HG02798 (cell line): Measurements from ENCODE around the gene GRHL1.

Source experiments
- ATAC-seq: cut with Tn5 transposase; IDR thresholded peaks from one replicate; pipeline ENCODE4 v1.9.1; 2021; ENCODE audit warnings: mild to moderate bottlenecking; ENCODE audit not compliant: unreplicated experiment, poor library complexity

Gene GRHL1

GRCh38 chr2:9970200-9971044, 18.9 kb downstream of the GRHL1 start:
- ATAC-seq, result no peak

DNA sequence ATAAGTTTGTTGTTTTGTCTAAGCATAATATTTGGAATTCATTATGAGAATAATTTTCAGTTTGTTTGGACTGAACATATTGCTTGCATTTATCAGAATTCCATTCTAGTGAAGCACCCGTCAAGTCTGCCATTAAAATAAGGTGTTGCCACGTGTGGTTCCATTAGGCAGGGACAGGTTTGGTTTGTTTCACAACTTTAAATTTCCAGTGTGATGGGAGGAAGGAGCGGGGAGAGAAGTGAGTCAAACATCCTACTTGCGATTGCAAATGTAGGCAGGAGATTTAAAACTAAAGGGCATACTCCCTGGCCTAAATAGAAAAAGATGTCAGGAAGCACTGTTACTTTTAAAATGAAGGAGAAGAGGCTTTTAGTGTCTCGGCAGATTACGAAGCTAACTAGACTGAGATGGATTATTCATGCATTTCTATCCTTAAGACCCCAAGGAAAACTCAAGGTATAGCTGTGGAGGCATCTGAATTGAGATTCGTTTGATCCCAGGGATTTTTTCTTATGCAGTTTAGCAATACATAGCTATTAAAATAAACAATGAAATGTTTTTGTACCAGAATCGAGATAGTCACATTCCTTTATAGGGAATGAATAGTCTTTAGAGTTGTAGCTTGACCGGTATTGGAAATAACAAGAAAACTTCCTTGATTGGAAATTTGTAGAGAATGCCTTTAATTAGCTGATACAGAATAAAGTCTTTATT, 19.8 kb downstream of the GRHL1 start:
- ATAC-seq, result no peak

DNA sequence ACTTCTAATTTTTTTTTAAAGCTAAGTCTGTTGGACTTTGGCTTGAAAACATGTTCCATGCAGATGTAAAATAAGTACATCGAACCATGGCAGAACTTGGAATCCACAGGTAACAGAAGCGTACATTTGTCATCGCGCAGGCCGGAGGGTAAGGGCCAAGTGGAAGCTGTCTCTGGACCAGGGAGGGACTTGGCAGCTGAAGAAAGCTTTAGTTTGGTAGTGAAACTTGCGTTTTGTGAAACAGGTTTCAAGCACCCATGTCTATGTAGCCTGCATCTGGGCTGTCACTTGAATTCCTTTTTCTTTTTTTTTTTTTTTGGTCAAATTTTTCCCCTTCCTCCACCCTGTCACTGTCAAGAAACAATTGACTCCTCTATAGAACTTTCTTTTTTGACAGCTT, 20.4 kb downstream of the GRHL1 start:
- ATAC-seq, result no peak

- ATAC-seq, result no peak
Measured at GRCh38 chr2:9972621-9973479, 21.4 kb downstream of the GRHL1 start.

- ATAC-seq, result no peak
Measured at GRCh38 chr2:9973690-9974089, 22.2 kb downstream of the GRHL1 start.

DNA sequence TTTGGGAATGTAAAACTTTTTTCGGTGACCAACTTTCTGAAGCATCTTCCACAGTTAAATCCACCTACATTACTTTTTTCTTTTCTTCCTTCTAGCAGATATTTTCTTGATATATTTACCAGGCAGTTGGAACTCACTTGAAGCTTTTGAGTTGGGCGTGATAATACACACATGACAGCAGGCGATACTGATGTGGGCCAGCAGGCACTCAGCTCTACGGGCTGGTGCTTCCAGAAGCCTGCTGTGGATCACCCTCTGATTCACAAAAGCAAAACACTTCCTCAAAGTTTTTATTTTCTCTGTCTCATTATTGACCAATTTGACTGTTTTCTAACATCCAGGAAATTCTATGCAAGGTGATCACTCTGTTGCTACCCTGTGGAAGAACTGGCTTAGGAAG, 22.9 kb downstream of the GRHL1 start:
- ATAC-seq, result no peak

- ATAC-seq, result no peak
Measured at GRCh38 chr2:9975328-9975727, 23.8 kb downstream of the GRHL1 start.

DNA sequence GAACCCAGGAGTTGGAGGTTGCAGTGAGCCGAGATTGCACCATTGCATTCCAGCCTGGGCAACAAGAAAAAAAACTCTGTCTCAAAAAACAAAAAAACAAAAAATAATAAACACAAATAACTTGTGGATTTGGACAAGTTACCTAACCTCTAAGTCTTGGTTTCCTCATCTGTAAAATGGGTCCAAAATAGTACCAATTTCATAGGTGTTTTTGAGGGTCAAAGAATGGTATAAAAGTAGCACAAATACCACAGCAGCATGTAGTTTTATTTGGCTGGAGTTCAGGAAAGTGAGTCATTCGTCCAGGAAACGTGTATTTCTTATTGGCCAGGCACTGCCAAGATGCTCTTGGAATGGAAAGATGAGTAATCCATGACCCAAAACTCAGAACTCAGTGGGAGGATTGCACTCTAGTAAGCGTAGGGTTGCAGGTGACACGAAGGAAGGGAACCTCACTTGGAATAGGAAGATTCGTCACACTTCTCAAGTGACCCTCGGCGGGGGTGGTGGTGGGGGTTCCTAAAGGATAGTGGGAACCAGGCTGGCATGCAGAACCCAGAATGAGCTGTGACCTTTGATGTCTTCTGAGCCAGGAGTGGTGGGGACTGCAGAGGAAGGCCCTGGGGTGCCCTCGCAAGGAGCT, 24.4 kb downstream of the GRHL1 start:
- ATAC-seq, result no peak

DNA sequence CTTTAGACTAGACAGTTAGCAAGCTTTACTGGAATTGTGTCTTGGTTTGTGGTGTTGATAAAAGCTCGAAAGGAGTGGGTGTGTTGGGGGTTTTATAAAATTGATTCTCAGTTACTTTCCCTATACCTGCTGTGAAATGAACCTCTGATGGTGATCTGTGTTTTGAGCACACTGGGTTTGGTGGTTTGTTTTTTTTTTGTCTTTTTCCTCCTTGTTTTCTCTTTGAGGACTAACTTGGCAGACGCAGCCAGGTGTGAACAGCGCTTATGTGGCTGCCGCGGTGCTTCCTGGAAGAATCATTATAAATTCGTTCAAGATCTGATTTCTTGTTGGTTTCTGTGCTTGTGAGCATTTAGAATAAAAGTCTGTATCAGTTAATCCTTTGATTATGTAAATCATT, 28.5 kb downstream of the GRHL1 start:
- ATAC-seq, result no peak

DNA sequence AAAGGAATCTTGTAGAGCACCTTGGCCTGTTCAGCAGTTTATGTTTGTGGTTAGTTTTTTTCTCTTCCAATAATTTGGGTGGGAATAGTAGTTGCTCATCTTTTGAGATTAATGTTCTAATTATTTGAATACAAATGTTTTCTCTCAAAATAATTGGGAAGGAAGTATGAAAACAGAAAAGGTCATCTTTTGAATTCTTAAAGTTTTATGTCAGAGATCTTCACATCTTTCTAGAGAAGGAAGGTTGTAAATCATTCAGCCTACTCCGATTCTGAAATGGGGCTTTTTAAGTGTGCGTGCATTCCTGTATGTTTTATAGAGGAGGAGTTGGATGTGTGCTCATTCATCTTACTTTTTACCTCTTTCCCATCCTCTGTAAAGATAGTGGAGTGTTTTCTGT, 29.0 kb downstream of the GRHL1 start:
- no peak for ATAC-seq

- ATAC-seq, result no peak
Measured at GRCh38 chr2:9981655-9982054, 30.2 kb downstream of the GRHL1 start.

DNA sequence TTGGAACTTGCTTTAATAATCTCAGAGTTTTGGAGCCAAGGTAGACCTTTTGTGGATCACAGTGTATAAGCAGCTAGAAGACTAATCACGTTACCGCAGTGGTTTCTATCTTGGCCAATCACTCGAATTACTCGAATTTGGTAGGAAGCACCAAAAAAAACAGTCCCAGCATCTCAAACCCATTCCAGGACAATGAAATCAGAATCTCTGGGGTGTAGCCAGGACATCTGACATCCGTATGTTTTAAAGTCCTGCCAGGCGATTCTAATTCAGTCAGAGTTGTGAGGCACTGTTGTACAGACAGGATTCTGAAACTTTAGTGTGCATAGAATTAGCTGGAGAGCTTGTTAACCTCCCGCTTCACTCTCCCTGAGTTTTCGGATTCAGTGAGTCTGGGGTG, 30.8 kb downstream of the GRHL1 start:
- no peak for ATAC-seq

DNA sequence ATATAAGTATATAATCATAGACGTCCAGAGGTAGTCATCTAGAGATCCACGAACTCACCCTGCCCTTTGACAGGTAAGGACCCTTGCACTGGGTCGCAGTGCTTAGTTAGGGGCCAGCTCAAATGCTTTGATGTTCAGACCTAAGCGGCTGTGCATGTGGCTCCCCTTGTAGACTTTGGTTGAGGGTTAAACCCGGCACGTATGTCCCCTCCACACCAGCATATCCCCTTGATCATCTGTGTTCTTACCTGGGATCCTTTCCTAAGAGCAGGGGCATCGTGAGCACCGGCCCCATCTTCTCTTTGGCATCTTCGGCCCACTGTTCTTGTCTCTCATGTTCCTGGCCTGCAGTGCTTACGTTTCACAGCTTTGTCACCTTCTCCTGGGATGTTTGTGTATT, 31.4 kb downstream of the GRHL1 start:
- no peak for ATAC-seq

GRCh38 chr2:9983401-9984216, 32.1 kb downstream of the GRHL1 start:
- no peak for ATAC-seq

GRCh38 chr2:9984217-9984739, 32.8 kb downstream of the GRHL1 start:
- ATAC-seq, result no peak

DNA sequence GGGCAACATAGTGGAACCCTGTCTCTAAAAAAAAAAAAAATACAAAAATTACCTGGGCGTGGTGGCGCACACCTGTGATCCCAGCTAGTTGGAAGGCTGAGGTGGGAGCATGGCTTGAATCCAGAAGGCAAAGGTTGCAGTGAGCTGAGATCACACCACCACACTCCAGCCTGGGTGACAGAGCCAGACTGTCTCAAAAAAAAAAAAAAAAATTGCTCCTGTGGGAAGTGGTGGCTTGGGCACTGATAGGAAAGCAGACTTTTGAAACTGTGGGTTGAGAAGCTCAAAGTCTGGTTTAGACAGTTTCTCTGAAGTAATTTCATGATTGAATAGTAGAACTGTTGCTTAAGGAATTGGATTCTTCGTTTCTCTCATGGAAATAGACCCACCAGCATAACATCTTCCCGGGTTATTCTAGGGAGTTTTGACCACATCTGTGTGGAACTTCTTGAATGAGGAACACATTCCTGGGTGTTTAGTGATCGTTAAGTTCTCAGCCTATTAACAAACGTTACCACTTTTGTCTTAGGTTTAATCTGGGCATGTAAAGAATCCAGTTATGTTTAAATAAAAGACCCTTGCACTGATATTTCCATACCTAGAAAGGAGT, 33.5 kb downstream of the GRHL1 start:
- no peak for ATAC-seq

DNA sequence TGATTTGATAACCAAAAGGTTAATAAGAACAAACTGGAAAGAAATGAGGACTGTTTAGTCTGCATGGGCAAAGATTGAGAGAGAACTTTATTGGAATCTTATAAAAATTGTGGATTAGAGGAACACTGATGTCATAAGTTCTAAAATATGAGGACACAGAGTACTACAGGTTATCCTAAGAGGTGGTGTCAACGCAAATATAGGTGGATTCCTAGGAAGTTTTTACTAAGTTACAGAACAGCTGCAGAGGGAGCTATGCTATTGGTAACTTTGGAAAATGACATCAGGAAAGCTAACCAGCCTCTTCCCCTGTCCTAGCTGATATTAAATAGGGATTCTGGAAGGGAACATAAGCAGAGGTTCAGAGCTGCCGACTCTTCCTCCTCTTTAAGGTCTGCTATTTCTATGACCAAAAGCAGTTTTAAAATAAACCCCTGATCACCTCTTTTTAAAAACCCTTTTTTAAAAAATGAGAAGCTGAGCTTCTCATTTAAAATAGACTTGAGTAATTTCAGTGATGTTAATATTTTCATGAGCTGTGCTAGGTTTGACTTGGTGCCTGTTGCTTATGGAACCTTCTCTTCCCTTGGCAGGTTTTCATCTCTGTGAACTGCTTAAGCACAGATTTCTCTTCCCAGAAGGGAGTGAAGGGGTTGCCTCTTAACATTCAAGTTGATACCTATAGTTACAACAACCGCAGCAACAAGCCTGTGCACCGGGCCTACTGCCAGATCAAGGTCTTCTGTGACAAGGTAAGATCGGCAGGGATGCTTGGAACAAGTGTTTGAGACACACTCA, 34.2 kb downstream of the GRHL1 start:
- ATAC-seq, result no peak

- no peak for ATAC-seq
Measured at GRCh38 chr2:9988320-9988719, 36.8 kb downstream of the GRHL1 start.
